Keratinocyte (primary cell): Measurements from ENCODE around the gene CRYBB2. TPM values are rescaled to one million over a fixed set of nuclear protein-coding genes. Genes with fewer than 3 reads are reported as not detected.

ENCODE experiments used
- DNase-seq: peaks from one replicate; pipeline ENCODE4 v3.0.0-alpha.2; 2011; ENCODE audit warnings: low read depth, missing footprints, low spot score
- FAIRE-seq: peaks from 2 replicates; lab custom pipeline; 2011; peaks lifted over from hg19 to GRCh38; lab: Jason Lieb, UNC
- H2AFZ ChIP-seq: 2 replicates; pipeline ENCODE4 v1.6.0; 2012; ENCODE audit warnings: low read length, control low read depth, inconsistent platforms; ENCODE audit not compliant: control insufficient read depth
- H3K27ac ChIP-seq: 2 replicates; pipeline ENCODE4 v1.5.1; 2011; ENCODE audit warnings: low read length; ENCODE audit not compliant: control insufficient read depth, insufficient read depth
- H3K27me3 ChIP-seq: 3 replicates; pipeline ENCODE4 v1.6.0; 2011; ENCODE audit warnings: low read length; ENCODE audit not compliant: control insufficient read depth, insufficient read depth; ENCODE audit errors: extremely low read depth
- H3K36me3 ChIP-seq, 2 experiments: 2 replicates in 1 of 2; 3 replicates in 1 of 2; pipeline ENCODE4 v1.5.1; 2011; ENCODE audit warnings: low read length in 2 of 2, mild to moderate bottlenecking in 1 of 2; ENCODE audit not compliant: control insufficient read depth in 2 of 2, insufficient read depth in 2 of 2; ENCODE audit errors: extremely low read depth in 1 of 2
- H3K4me1 ChIP-seq: 3 replicates; pipeline ENCODE4 v1.5.1; 2011; ENCODE audit warnings: low read length; ENCODE audit not compliant: control insufficient read depth, insufficient read depth; ENCODE audit errors: extremely low read depth
- H3K4me2 ChIP-seq: 3 replicates; pipeline ENCODE4 v1.6.0; 2011; ENCODE audit warnings: low read depth, low read length; ENCODE audit not compliant: control insufficient read depth, insufficient read depth; ENCODE audit errors: extremely low read depth
- H3K4me3 ChIP-seq, 3 experiments: fragments of 200-600 bp in 1 of 3; sonication (generic) in 1 of 3; 2 replicates in 2 of 3; 3 replicates in 1 of 3; pipeline ENCODE4 v1.5.1; 2011 to 2016; ENCODE audit warnings: low read length in 3 of 3, mild to moderate bottlenecking in 3 of 3, control low read depth in 2 of 3, inconsistent platforms in 1 of 3, low read depth in 1 of 3, mixed read lengths in 1 of 3, mixed run types in 1 of 3, moderate library complexity in 1 of 3; ENCODE audit not compliant: control insufficient read depth in 2 of 3, insufficient read depth in 2 of 3; ENCODE audit errors: extremely low read depth in 1 of 3
- H3K79me2 ChIP-seq: 2 replicates; pipeline ENCODE4 v1.6.0; 2012; ENCODE audit warnings: low read length; ENCODE audit not compliant: control insufficient read depth, insufficient read depth
- H3K9ac ChIP-seq: 3 replicates; pipeline ENCODE4 v1.6.0; 2011; ENCODE audit warnings: low read length; ENCODE audit not compliant: control insufficient read depth, insufficient read depth; ENCODE audit errors: extremely low read depth
- H3K9me1 ChIP-seq: 3 replicates; pipeline ENCODE4 v1.6.0; 2011; ENCODE audit warnings: low read length; ENCODE audit not compliant: control insufficient read depth, insufficient read depth; ENCODE audit errors: extremely low read depth
- H3K9me3 ChIP-seq: 2 replicates; pipeline ENCODE4 v1.5.1; 2012; ENCODE audit warnings: low read depth, low read length; ENCODE audit not compliant: control insufficient read depth
- H4K20me1 ChIP-seq: 3 replicates; pipeline ENCODE4 v1.6.0; 2011; ENCODE audit warnings: low read length; ENCODE audit not compliant: control insufficient read depth, insufficient read depth; ENCODE audit errors: extremely low read depth
- CTCF ChIP-seq, 3 experiments: IDR thresholded peaks in 1 of 3; conservative IDR thresholded peaks in 1 of 3; optimal IDR thresholded peaks in 1 of 3; 2 replicates in 2 of 3; 3 replicates in 1 of 3; pipeline versions ENCODE3 to v1.5.1; 2011; ENCODE audit warnings: low read length in 3 of 3, mild to moderate bottlenecking in 3 of 3, moderate library complexity in 2 of 3, control low read depth in 1 of 3, inconsistent platforms in 1 of 3; ENCODE audit not compliant: insufficient read depth in 2 of 3; ENCODE audit errors: extremely low read depth in 1 of 3
- EZH2 ChIP-seq: IDR thresholded peaks from one replicate; pipeline ENCODE4 v1.6.1; 2012; ENCODE audit warnings: inconsistent platforms, mild to moderate bottlenecking, low read length, moderate library complexity
- dilution Hi-C: fragments of 300-500 bp; cut with MboI; formaldehyde crosslinking; loops from one replicate; pipeline ENCODE4 v1.7.0; 2020; ENCODE audit warnings: low sequenced_read_pairs; ENCODE audit not compliant: extremely low pct_ligation_motif_present
- polyA plus RNA-seq, 5 experiments: library from polyadenylated mRNA; depleted of rRNA in 3 of 5; stranded (reverse) in 3 of 5; stranded (forward) in 1 of 5; unstranded in 1 of 5; fragments of >200 nt; gene quantifications; 1 replicate in 1 of 5; 2 replicates in 3 of 5; 3 replicates in 1 of 5; pipeline versions ENCODE4 v1.2.1 to v1.2.3, GENCODE V29; 2011 to 2012; ENCODE audit warnings: missing spikeins in 2 of 5, low read depth in 1 of 5, low replicate concordance in 1 of 5

The CRYBB2 gene
- polyA plus RNA-seq, 1 donor (not counting 4 experiments of a cell fraction or from before 2014, with no cell fraction given) = 0.55 TPM

GRCh38 chr22:25176799-25177198, 42.6 kb upstream of the CRYBB2 start:
- H3K36me3 ChIP-seq = peaks cover 15 to 27% of the 10 kb centered on the region in 2 experiments

GRCh38 chr22:25177226-25177625, 42.2 kb upstream of the CRYBB2 start:
- no peak for FAIRE-seq
- Histone ChIP-seq H3K9me1 (no peaks in the 10 kb centered on the region), H2AFZ (no peak overlapping the region), H3K4me1 (peaks cover 22% of the 10 kb centered on the region), H3K4me2 (no peak overlapping the region), H3K9me3 (no peaks in the 10 kb centered on the region), H3K79me2 (no peaks in the 10 kb centered on the region), H3K36me3 (peaks cover 14 to 25% of the 10 kb centered on the region in 2 experiments), H3K27me3 (no peaks in the 10 kb centered on the region), H3K4me3 (no peak overlapping the region), H3K9ac (no peak overlapping the region), H3K27ac (no peak overlapping the region), H4K20me1 (no peaks in the 10 kb centered on the region)
- TF ChIP-seq EZH2 = no peak
- TF ChIP-seq CTCF (optimal IDR thresholded peaks at IDR 0.05 in 1 of 3, IDR thresholded peaks at IDR 0.05 in 1 of 3, conservative IDR thresholded peaks at IDR 0.05 in 1 of 3; ENCODE audit: extremely low read depth in 1 of 3, insufficient read depth in 2 of 3, low read length in 3 of 3) = no peak
- dilution Hi-C loops = no loop called here
- DNase-seq = no peak

More at GRCh38 chr22:25176799-25177198, 42.6 kb upstream of the CRYBB2 start:
- H3K9ac ChIP-seq = no peak overlapping the region
- no peaks in the 10 kb centered on the region for H3K27me3 ChIP-seq
- H3K4me1 ChIP-seq = peaks cover 22% of the 10 kb centered on the region
- no peaks in the 10 kb centered on the region for H3K9me1 ChIP-seq
- H4K20me1 ChIP-seq = no peaks in the 10 kb centered on the region
- dilution Hi-C loops = no loop called here
- peak overlapping the region; percentile 42 for H3K27ac ChIP-seq
- H2AFZ ChIP-seq = no peak overlapping the region
- no peaks in the 10 kb centered on the region for H3K79me2 ChIP-seq
- H3K4me3 ChIP-seq = no peak overlapping the region
- FAIRE-seq (no peak), DNase-seq (no peak)
- TF ChIP-seq EZH2 (no peak), CTCF (optimal IDR thresholded peaks at IDR 0.05 in 1 of 3, IDR thresholded peaks at IDR 0.05 in 1 of 3, conservative IDR thresholded peaks at IDR 0.05 in 1 of 3; ENCODE audit: extremely low read depth in 1 of 3, insufficient read depth in 2 of 3, low read length in 3 of 3) (no peak)
- H3K9me3 ChIP-seq = no peaks in the 10 kb centered on the region
- H3K4me2 ChIP-seq = peak overlapping the region; percentile 52
